Mesendoderm (in vitro differentiated cells): ENCODE results near the gene CDKN2AIPNL. TPM values are rescaled to one million over a fixed set of nuclear protein-coding genes. Genes with fewer than 3 reads are reported as not detected.
A peak's percentile ranks its signal among the peaks of the same experiment; 100 is the strongest.

ENCODE experiments used
- DNase-seq: peaks from one replicate; pipeline ENCODE4 v3.0.0; 2013
- H2AK5ac ChIP-seq: 2 replicates; pipeline ENCODE4 v1.6.1; 2013; ENCODE audit warnings: low read length, inconsistent platforms
- H2BK120ac ChIP-seq: 2 replicates; pipeline ENCODE4 v1.6.1; 2013; ENCODE audit warnings: low read depth, mild to moderate bottlenecking, low read length, moderate library complexity, mixed read lengths
- H2BK15ac ChIP-seq: replicated peaks from 2 replicates; pipeline ENCODE4 v1.6.1; 2013; ENCODE audit warnings: low read depth, mild to moderate bottlenecking, moderate library complexity
- H2BK5ac ChIP-seq: 2 replicates; pipeline ENCODE4 v1.6.1; 2013; ENCODE audit warnings: low read length, inconsistent platforms
- H3K18ac ChIP-seq: 2 replicates; pipeline ENCODE4 v1.6.1; 2013; ENCODE audit warnings: mild to moderate bottlenecking, low read length, mixed read lengths
- H3K23ac ChIP-seq: one replicate; pipeline ENCODE4 v1.6.1; 2013; ENCODE audit warnings: low read length
- H3K27ac ChIP-seq: 2 replicates; pipeline ENCODE4 v1.5.1; 2013; ENCODE audit warnings: low read depth, mild to moderate bottlenecking, inconsistent platforms, low read length, moderate library complexity
- H3K27me3 ChIP-seq: 2 replicates; pipeline ENCODE4 v1.6.1; 2013; ENCODE audit warnings: low read length, control low read depth, mild to moderate bottlenecking, inconsistent platforms; ENCODE audit not compliant: insufficient read depth, poor library complexity
- H3K36me3 ChIP-seq: 2 replicates; pipeline ENCODE4 v1.6.1; 2013; ENCODE audit warnings: low read length, inconsistent platforms; ENCODE audit not compliant: control insufficient read depth, insufficient read depth
- H3K4ac ChIP-seq: one replicate; pipeline ENCODE4 v1.6.1; 2013; ENCODE audit warnings: low read depth, mild to moderate bottlenecking, low read length, moderate library complexity
- H3K4me1 ChIP-seq: 2 replicates; pipeline ENCODE4 v1.6.1; 2013; ENCODE audit warnings: low read depth, low read length, inconsistent platforms; ENCODE audit not compliant: control insufficient read depth
- H3K4me2 ChIP-seq: 2 replicates; pipeline ENCODE4 v1.6.1; 2013; ENCODE audit warnings: low read length
- H3K4me3 ChIP-seq: 2 replicates; pipeline ENCODE4 v1.5.1; 2013; ENCODE audit warnings: mild to moderate bottlenecking, low read length
- H3K56ac ChIP-seq: one replicate; pipeline ENCODE4 v1.6.1; 2013; ENCODE audit warnings: low read length
- H3K79me1 ChIP-seq: 2 replicates; pipeline ENCODE4 v1.6.1; 2013; ENCODE audit warnings: low read length, inconsistent platforms
- H3K79me2 ChIP-seq: 2 replicates; pipeline ENCODE4 v1.6.1; 2013; ENCODE audit warnings: mild to moderate bottlenecking, low read length; ENCODE audit not compliant: control insufficient read depth, insufficient read depth
- H3K9ac ChIP-seq: 2 replicates; pipeline ENCODE4 v1.6.1; 2013; ENCODE audit warnings: low read length, inconsistent platforms
- H4K5ac ChIP-seq: one replicate; pipeline ENCODE4 v1.6.1; 2013; ENCODE audit warnings: low read length
- H4K8ac ChIP-seq: one replicate; pipeline ENCODE4 v1.6.1; 2013; ENCODE audit warnings: low read depth, mild to moderate bottlenecking, control low read depth, low read length, moderate library complexity
- WGBS: extraction: QIAGEN DNeasy Blood & Tissue Kit; methylation state at CpG from one replicate; pipeline ENCODE4 v1.1.7; 2013; ENCODE audit warnings: low lambda C conversion rate, missing lambda C conversion rate; ENCODE audit not compliant: insufficient coverage; ENCODE audit errors: extremely low coverage; 5-methylcytosine and 5-hydroxymethylcytosine counted together
- polyA plus RNA-seq, 2 experiments: library from polyadenylated mRNA; stranded (reverse); fragments of 200-250 nt; gene quantifications; one replicate each; pipeline ENCODE4 v1.2.3, GENCODE V29; 2013

CDKN2AIPNL gene
- polyA plus RNA-seq (2013, experiment 1 of 2) = 57.0 TPM
- 58.8 TPM for polyA plus RNA-seq (2013, experiment 2 of 2)

- peak within 1 kb of the TSS; percentile 4 for H2BK5ac ChIP-seq
- WGBS = no CpG with 5 or more reads among the region's 61 CpGs
- H3K4ac ChIP-seq = peak within 1 kb of the TSS; percentile 38
- no peaks in the 10 kb centered on the region for H3K36me3 ChIP-seq
- peak within 1 kb of the TSS; percentile 62 for H2AK5ac ChIP-seq
- peaks cover 10% of the 10 kb centered on the region for H3K79me2 ChIP-seq
- peak within 1 kb of the TSS; percentile 95 for H3K9ac ChIP-seq
- no peaks in the 10 kb centered on the region for H3K27me3 ChIP-seq
- peak within 1 kb of the TSS; percentile 1 for H2BK15ac ChIP-seq
- peak within 1 kb of the TSS; percentile 35 for H3K18ac ChIP-seq
- H3K4me3 ChIP-seq = peak within 1 kb of the TSS; percentile 93
- no peak within 1 kb of the TSS for H2BK120ac ChIP-seq
- H3K4me2 ChIP-seq = peak within 1 kb of the TSS; percentile 79
- peak within 1 kb of the TSS; percentile 95 for H3K56ac ChIP-seq
- H3K23ac ChIP-seq = peak within 1 kb of the TSS; percentile 92
- peaks cover 12% of the 10 kb centered on the region for H3K4me1 ChIP-seq
- peaks cover 6% of the 10 kb centered on the region for H3K79me1 ChIP-seq
- peak within 1 kb of the TSS; percentile 73 for H3K27ac ChIP-seq
- H4K5ac ChIP-seq = no peak within 1 kb of the TSS
- DNase-seq = peak; percentile 93
- peak within 1 kb of the TSS; percentile 87 for H4K8ac ChIP-seq
Measured at GRCh38 chr5:134411546-134412266, at the start of gene CDKN2AIPNL. Gene CDKN2AIPNL, minus strand, starts transcription at chr5:134411881. Its CDS starts 27 bp downstream, at chr5:134411854.

- Histone ChIP-seq H3K4me1 (no peaks in the 10 kb centered on the region), H4K5ac (no peak overlapping the region), H3K27me3 (no peaks in the 10 kb centered on the region), H2BK15ac (no peak overlapping the region), H4K8ac (no peak overlapping the region), H2BK5ac (no peak overlapping the region), H3K4ac (no peak overlapping the region), H3K36me3 (no peaks in the 10 kb centered on the region), H3K9ac (no peak overlapping the region), H3K4me2 (no peak overlapping the region), H3K18ac (no peak overlapping the region), H2BK120ac (no peak overlapping the region), H3K79me2 (no peaks in the 10 kb centered on the region), H3K56ac (no peak overlapping the region), H2AK5ac (no peak overlapping the region), H3K23ac (no peak overlapping the region), H3K4me3 (no peak overlapping the region), H3K27ac (no peak overlapping the region), H3K79me1 (no peaks in the 10 kb centered on the region)
- no CpG with 5 or more reads among the region's 8 CpGs for WGBS
- DNase-seq = no peak
Measured at GRCh38 chr5:134460551-134460950, 48.9 kb upstream of the CDKN2AIPNL start.

GRCh38 chr5:134459491-134459890 lies 47.8 kb upstream of the CDKN2AIPNL start:
- Histone ChIP-seq H2AK5ac (no peak overlapping the region), H3K9ac (no peak overlapping the region), H3K23ac (no peak overlapping the region), H3K79me1 (no peaks in the 10 kb centered on the region), H3K27ac (no peak overlapping the region), H3K4me1 (no peaks in the 10 kb centered on the region), H3K18ac (no peak overlapping the region), H4K5ac (no peak overlapping the region), H3K27me3 (no peaks in the 10 kb centered on the region), H2BK5ac (no peak overlapping the region), H3K36me3 (no peaks in the 10 kb centered on the region), H3K4me2 (no peak overlapping the region), H2BK15ac (no peak overlapping the region), H3K79me2 (no peaks in the 10 kb centered on the region), H3K56ac (no peak overlapping the region), H4K8ac (no peak overlapping the region), H3K4me3 (no peak overlapping the region), H2BK120ac (no peak overlapping the region), H3K4ac (no peak overlapping the region)
- no peak for DNase-seq
- WGBS = no CpG with 5 or more reads among the region's 1 CpG

- Histone ChIP-seq H2AK5ac (no peak overlapping the region), H2BK120ac (no peak overlapping the region), H3K18ac (no peak overlapping the region), H3K4ac (no peak overlapping the region), H4K8ac (no peak overlapping the region), H3K23ac (no peak overlapping the region), H3K4me1 (no peaks in the 10 kb centered on the region), H2BK15ac (no peak overlapping the region), H3K79me1 (no peaks in the 10 kb centered on the region), H3K79me2 (no peaks in the 10 kb centered on the region), H3K27ac (no peak overlapping the region), H3K9ac (no peak overlapping the region), H3K56ac (no peak overlapping the region), H4K5ac (no peak overlapping the region), H2BK5ac (no peak overlapping the region), H3K4me2 (no peak overlapping the region), H3K4me3 (no peak overlapping the region), H3K36me3 (no peaks in the 10 kb centered on the region), H3K27me3 (no peaks in the 10 kb centered on the region)
- WGBS = no CpG with 5 or more reads among the region's 8 CpGs
- no peak for DNase-seq
Measured at GRCh38 chr5:134459010-134459403, 47.3 kb upstream of the CDKN2AIPNL start.

- Histone ChIP-seq H3K56ac (no peak overlapping the region), H3K23ac (no peak overlapping the region), H3K79me2 (no peaks in the 10 kb centered on the region), H3K4me3 (no peak overlapping the region), H3K4ac (no peak overlapping the region), H3K79me1 (no peaks in the 10 kb centered on the region), H2BK120ac (no peak overlapping the region), H3K4me2 (no peak overlapping the region), H2AK5ac (no peak overlapping the region), H4K8ac (no peak overlapping the region), H3K18ac (no peak overlapping the region), H2BK15ac (no peak overlapping the region), H3K4me1 (no peaks in the 10 kb centered on the region), H3K27ac (no peak overlapping the region), H3K27me3 (no peaks in the 10 kb centered on the region), H4K5ac (no peak overlapping the region), H3K9ac (no peak overlapping the region), H3K36me3 (no peaks in the 10 kb centered on the region), H2BK5ac (no peak overlapping the region)
- no CpG with 5 or more reads among the region's 10 CpGs for WGBS
- DNase-seq = no peak
Measured at GRCh38 chr5:134458234-134459009, 46.7 kb upstream of the CDKN2AIPNL start.
